GM18505 (cell line): Measurements from ENCODE around the gene ISCA2.

Experiments used
- ATAC-seq: cut with Tn5 transposase; IDR thresholded peaks from one replicate; pipeline ENCODE4 v1.9.1; 2021; ENCODE audit not compliant: unreplicated experiment
- POLR2A ChIP-seq: IDR thresholded peaks from 4 replicates; pipeline ENCODE4 v1.6.1; 2011; ENCODE audit warnings: borderline replicate concordance; ENCODE audit not compliant: insufficient read depth, insufficient read length; ENCODE audit errors: extremely low read depth

Gene ISCA2

GRCh38 chr14:74518221-74518620 lies 24.7 kb downstream of the ISCA2 start:
- no peak for ATAC-seq
- TF ChIP-seq POLR2A, result no peak

GRCh38 chr14:74519316-74520074 lies 25.9 kb downstream of the ISCA2 start:
- ATAC-seq, result no peak
- no peak for TF ChIP-seq POLR2A

- TF ChIP-seq POLR2A, result no peak
- no peak for ATAC-seq
Observed at GRCh38 chr14:74521756-74522155, 28.2 kb downstream of the ISCA2 start.

- ATAC-seq, result no peak
- no peak for TF ChIP-seq POLR2A
Observed at GRCh38 chr14:74522740-74523139, 29.2 kb downstream of the ISCA2 start.

- no peak for TF ChIP-seq POLR2A
- ATAC-seq, result no peak
Observed at GRCh38 chr14:74524076-74524811, 30.7 kb downstream of the ISCA2 start.

GRCh38 chr14:74524812-74525135 lies 31.2 kb downstream of the ISCA2 start:
- no peak for ATAC-seq
- TF ChIP-seq POLR2A, result no peak

- no peak for TF ChIP-seq POLR2A
- no peak for ATAC-seq
Observed at GRCh38 chr14:74525361-74525851, 31.8 kb downstream of the ISCA2 start.

- TF ChIP-seq POLR2A, result no peak
- ATAC-seq, result no peak
Observed at GRCh38 chr14:74526854-74527585, 33.5 kb downstream of the ISCA2 start.

- no peak for TF ChIP-seq POLR2A
- no peak for ATAC-seq
Observed at GRCh38 chr14:74527736-74528280, 34.2 kb downstream of the ISCA2 start.

GRCh38 chr14:74528406-74528805 lies 34.8 kb downstream of the ISCA2 start:
- no peak for TF ChIP-seq POLR2A

GRCh38 chr14:74528886-74529285 lies 35.3 kb downstream of the ISCA2 start:
- TF ChIP-seq POLR2A, result no peak
- no peak for ATAC-seq

More at GRCh38 chr14:74528406-74528805, 34.8 kb downstream of the ISCA2 start:
- ATAC-seq, result no peak

GRCh38 chr14:74531006-74531405 lies 37.4 kb downstream of the ISCA2 start:
- no peak for ATAC-seq
- no peak for TF ChIP-seq POLR2A

GRCh38 chr14:74531467-74531866 lies 37.9 kb downstream of the ISCA2 start:
- TF ChIP-seq POLR2A, result no peak
- ATAC-seq, result no peak
